Neural cell (in vitro differentiated cells): ENCODE measurements around the gene MINK1.

Experiments used
- CTCF ChIP-seq: fragments of 450-650 bp; IDR thresholded peaks from 2 replicates; pipeline ENCODE4 v1.5.1; 2014; ENCODE audit warnings: antibody characterized with exemption, mild to moderate bottlenecking, moderate library complexity; ENCODE audit not compliant: poor library complexity, severe bottlenecking
- EZH2 ChIP-seq: fragments of 200-600, 300-800 bp; shearing (Covaris generic), sonication (generic); IDR thresholded peaks from 2 replicates; pipeline ENCODE4 v1.6.1; 2014; ENCODE audit warnings: antibody characterized with exemption, low read length, borderline replicate concordance, mild to moderate bottlenecking; ENCODE audit not compliant: insufficient read depth, poor library complexity, severe bottlenecking
- RAD21 ChIP-seq: fragments of 450-650 bp; conservative IDR thresholded peaks from 2 replicates; pipeline ENCODE4 v1.6.1; 2014; ENCODE audit warnings: antibody characterized with exemption, mild to moderate bottlenecking, moderate library complexity
- SMC3 ChIP-seq: fragments of 450-650 bp; conservative IDR thresholded peaks from 2 replicates; pipeline ENCODE4 v1.6.1; 2014; ENCODE audit warnings: antibody characterized with exemption, mild to moderate bottlenecking, moderate library complexity; ENCODE audit not compliant: poor library complexity
- TAF1 ChIP-seq: IDR thresholded peaks from 2 replicates; pipeline ENCODE4 v1.6.1; 2012; ENCODE audit warnings: low read depth

- TF ChIP-seq EZH2 = no peak
- TF ChIP-seq RAD21 = no peak
- TF ChIP-seq TAF1 = no peak
- TF ChIP-seq CTCF = no peak
- no peak for TF ChIP-seq SMC3
Measured at GRCh38 chr17:4893272-4893671, 60.1 kb downstream of the MINK1 start.
